ENCODE data around the gene FAM168A.
"Not testable (repeated sequence)": the region's sequence is repeated elsewhere in the genome, so short reads cannot be mapped to it uniquely, and the experiment has no call there.

GRCh38 chr11:73571982-73572381, 25.9 kb downstream of the FAM168A start:
- TF ChIP-seq ZNF274 (IDR thresholded peaks at IDR 0.05; ENCODE audit: low read depth, low read length); YY1 (IDR thresholded peaks at IDR 0.05; ENCODE audit: insufficient read depth, insufficient read length): not testable (repeated sequence)
